CD4-positive, alpha-beta memory T cell (primary cell): ENCODE results near the gene DAGLA. TPM values are rescaled to one million over a fixed set of nuclear protein-coding genes. Genes with fewer than 3 reads are reported as not detected.
A peak's percentile ranks its signal among the peaks of the same experiment; 100 is the strongest.

Source experiments
- CTCF ChIA-PET: fragments of 350-600 bp; sonication (Branson Sonifier 250); formaldehyde crosslinking; loops from one replicate; lab custom pipeline; 2021; ENCODE audit warnings: inconsistent platforms; ENCODE audit not compliant: partially characterized antibody; lab: Charles Lee
- POLR2A ChIA-PET: fragments of 350-600 bp; sonication (Branson Sonifier 250); formaldehyde crosslinking; loops from one replicate; lab custom pipeline; 2021; ENCODE audit not compliant: partially characterized antibody; lab: Charles Lee
- DNase-seq, 5 donors: peaks; one replicate each; pipeline versions ENCODE4 v3.0.0 to v3.0.0-alpha.2; 2020 to 2022; ENCODE audit warnings: mixed read lengths in 1 of 5
- H3K27ac ChIP-seq: one replicate; pipeline ENCODE4 v1.7.0; 2013; ENCODE audit warnings: low read depth, low read length
- H3K27me3 ChIP-seq: 2 replicates; pipeline ENCODE4 v1.7.0; 2013; ENCODE audit warnings: mild to moderate bottlenecking, low read length, moderate library complexity; ENCODE audit not compliant: insufficient read depth
- H3K36me3 ChIP-seq: 2 replicates; pipeline ENCODE4 v1.7.0; 2013; ENCODE audit warnings: mild to moderate bottlenecking, low read length, moderate library complexity; ENCODE audit not compliant: insufficient read depth
- H3K4me1 ChIP-seq: 2 replicates; pipeline ENCODE4 v1.7.0; 2013; ENCODE audit warnings: mild to moderate bottlenecking, low read length, moderate library complexity; ENCODE audit not compliant: insufficient read depth
- H3K4me3 ChIP-seq, 2 donors: one replicate each; pipeline ENCODE4 v1.7.0; 2013; ENCODE audit warnings: low read length in 2 of 2, mild to moderate bottlenecking in 1 of 2
- H3K9me3 ChIP-seq, 2 donors: one replicate each; pipeline ENCODE4 v1.7.0; 2013; ENCODE audit warnings: low read length in 2 of 2, control low read depth in 1 of 2; ENCODE audit not compliant: control insufficient read depth in 1 of 2
- H3K27ac Mint-ChIP-seq, 7 donors: one replicate each; pipeline ENCODE4 v1.8.0; 2020 to 2021; ENCODE audit warnings: mixed read lengths in 7 of 7, mild to moderate bottlenecking in 6 of 7, inconsistent platforms in 3 of 7, moderate library complexity in 3 of 7
- H3K27me3 Mint-ChIP-seq, 2 donors: one replicate each; pipeline ENCODE4 v1.8.0; 2020 to 2021; ENCODE audit warnings: mixed read lengths in 2 of 2
- H3K36me3 Mint-ChIP-seq, 2 donors: one replicate each; pipeline ENCODE4 v1.8.0; 2020 to 2021; ENCODE audit warnings: mixed read lengths in 2 of 2, inconsistent platforms in 1 of 2, mild to moderate bottlenecking in 1 of 2
- H3K4me1 Mint-ChIP-seq, 4 donors: one replicate each; pipeline ENCODE4 v1.8.0; 2020 to 2021; ENCODE audit warnings: mixed read lengths in 4 of 4, mild to moderate bottlenecking in 1 of 4
- H3K4me3 Mint-ChIP-seq, 8 donors: one replicate each; pipeline ENCODE4 v1.8.0; 2020 to 2021; ENCODE audit warnings: mixed read lengths in 8 of 8, mild to moderate bottlenecking in 7 of 8, moderate library complexity in 6 of 8, inconsistent platforms in 3 of 8
- H3K9me3 Mint-ChIP-seq, 8 donors: one replicate each; pipeline ENCODE4 v1.8.0; 2020 to 2021; ENCODE audit warnings: mixed read lengths in 8 of 8, mild to moderate bottlenecking in 5 of 8, inconsistent platforms in 3 of 8, moderate library complexity in 1 of 8
- intact Hi-C: fragments of 100-400 bp; cut with micrococcal nuclease; formaldehyde crosslinking; loops from one replicate; pipeline ENCODE4 v1.15.1; 2023
- polyA plus RNA-seq, 2 donors: library from polyadenylated mRNA; unstranded; fragments of 300-500 nt; fragmentation: Illumina TruSeq; gene quantifications; one replicate each; pipeline ENCODE4 v1.2.3, GENCODE V29; 2021
- total RNA-seq, 2 experiments: library from RNA; stranded (reverse); gene quantifications; one replicate each; pipeline ENCODE4 v1.2.3, GENCODE V29; 2021

The DAGLA gene
- total and polyA plus RNA-seq, 4 experiments from 2014 or later, result 0.30 to 0.52 (median 0.44) TPM; not detected in 1

DNA sequence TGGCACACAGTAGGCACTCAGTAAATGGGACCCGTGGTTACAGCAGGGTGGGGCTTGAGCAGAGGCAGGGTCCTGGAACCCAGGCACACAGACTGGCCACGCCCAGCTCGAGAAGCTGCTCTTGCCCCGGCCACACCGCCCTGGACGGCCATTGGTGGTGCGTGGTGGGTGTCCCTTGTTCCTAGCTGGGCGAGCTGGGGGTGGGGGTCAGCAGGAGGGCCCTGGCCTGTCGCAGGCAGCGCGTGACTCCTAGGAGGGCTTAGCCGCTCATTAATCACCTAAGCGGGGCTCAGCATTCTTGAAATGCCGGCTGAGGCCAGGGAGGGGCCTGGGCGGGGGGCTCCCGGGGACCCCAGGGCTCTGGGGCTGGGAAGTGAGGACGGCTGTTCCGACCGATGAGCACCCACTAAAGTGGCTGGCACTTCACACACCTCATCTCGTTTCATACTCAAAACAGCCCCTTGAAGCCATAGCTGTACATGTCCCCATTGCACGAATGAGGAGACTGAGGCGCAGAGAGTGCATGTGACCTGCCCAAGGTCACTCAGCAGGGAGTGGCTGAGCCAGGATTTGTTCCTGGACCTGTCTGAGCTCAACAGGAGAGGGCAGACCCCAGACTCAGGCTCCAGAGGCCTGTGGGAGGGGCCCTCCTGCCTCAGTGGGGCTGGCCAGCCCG, 83.9 kb downstream of the DAGLA start:
- H3K4me3 Mint-ChIP-seq, result no peak overlapping the region
- CTCF ChIA-PET, result interaction anchor here (1.0 kb wide), 1 partner anchor 10 kb away, joined by 3 read pairs; no protein-coding TSS in a partner anchor

DNA sequence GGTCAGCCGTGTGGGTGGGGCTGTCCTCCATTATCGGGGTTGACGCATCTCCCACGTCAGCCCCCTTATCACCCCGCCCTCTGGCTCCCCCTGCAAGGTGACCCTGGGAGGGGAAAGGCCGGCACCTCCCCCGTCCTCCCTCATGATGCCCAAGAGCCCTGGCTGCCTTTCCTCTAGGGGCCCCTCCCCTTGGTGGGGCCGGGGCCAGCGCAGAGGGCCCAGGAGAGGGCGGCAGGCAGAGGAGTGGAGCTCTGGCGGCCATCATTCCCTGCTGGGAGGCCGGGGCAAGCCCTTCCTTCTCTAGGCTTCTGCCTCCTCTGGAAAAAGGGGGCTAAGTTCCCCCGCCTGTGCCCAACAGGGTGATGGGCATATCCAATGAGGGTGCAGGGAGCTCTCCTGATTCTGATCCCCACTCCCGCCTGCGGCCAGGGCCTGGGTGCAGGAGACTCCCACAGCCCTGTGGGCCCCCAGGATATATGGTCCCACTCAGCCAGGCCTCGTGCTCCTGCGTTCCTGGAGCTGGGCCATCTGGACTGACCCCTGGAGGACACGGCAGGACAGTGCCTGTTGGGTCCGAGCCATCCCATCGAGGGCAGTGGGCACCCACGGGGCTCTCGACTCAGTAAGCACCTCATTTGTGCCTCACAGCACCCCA, 84.5 kb downstream of the DAGLA start:
- DNase-seq, result no peak
- Mint-ChIP-seq H3K36me3 (no peaks in the 10 kb centered on the region), H3K9me3 (peaks cover 0 to 2% (median 0%) of the 10 kb centered on the region in 8 donors), H3K27ac (no peak overlapping the region), H3K4me1 (no peaks in the 10 kb centered on the region), H3K27me3 (peaks cover 2 to 5% of the 10 kb centered on the region in 2 donors), H3K4me3 (no peak overlapping the region)
- H3K27ac ChIP-seq, result no peak overlapping the region
- intact Hi-C loops, result no loop called here
- ChIA-PET POLR2A (interaction anchor here (0.6 kb wide), 1 partner anchor 21 kb away, joined by 3 read pairs; no protein-coding TSS in a partner anchor), CTCF (interaction anchor here (1.0 to 1.1 kb wide), 3 partner anchors 10 to 31 kb away, joined by 3 to 4 read pairs (median 3); no protein-coding TSS in a partner anchor)
- H3K4me1 ChIP-seq, result no peaks in the 10 kb centered on the region
- H3K36me3 ChIP-seq, result no peaks in the 10 kb centered on the region
- H3K27me3 ChIP-seq, result no peaks in the 10 kb centered on the region
- no peaks in the 10 kb centered on the region for H3K9me3 ChIP-seq
- no peak overlapping the region for H3K4me3 ChIP-seq

More for the DNA sequence above, 83.9 kb downstream of the DAGLA start:
- Histone ChIP-seq H3K9me3 (no peaks in the 10 kb centered on the region), H3K4me1 (no peaks in the 10 kb centered on the region), H3K4me3 (no peak overlapping the region), H3K27ac (no peak overlapping the region), H3K27me3 (no peaks in the 10 kb centered on the region), H3K36me3 (no peaks in the 10 kb centered on the region)
- Mint-ChIP-seq H3K4me1 (no peaks in the 10 kb centered on the region), H3K9me3 (peaks cover 0 to 2% (median 0%) of the 10 kb centered on the region in 8 donors), H3K27ac (no peak overlapping the region), H3K27me3 (peaks cover 2 to 5% of the 10 kb centered on the region in 2 donors), H3K36me3 (no peaks in the 10 kb centered on the region)
- DNase-seq, result no peak
- POLR2A ChIA-PET, result interaction anchor here (0.6 kb wide), 1 partner anchor 22 kb away, joined by 3 read pairs; no protein-coding TSS in a partner anchor
- intact Hi-C loops, result no loop called here

DNA sequence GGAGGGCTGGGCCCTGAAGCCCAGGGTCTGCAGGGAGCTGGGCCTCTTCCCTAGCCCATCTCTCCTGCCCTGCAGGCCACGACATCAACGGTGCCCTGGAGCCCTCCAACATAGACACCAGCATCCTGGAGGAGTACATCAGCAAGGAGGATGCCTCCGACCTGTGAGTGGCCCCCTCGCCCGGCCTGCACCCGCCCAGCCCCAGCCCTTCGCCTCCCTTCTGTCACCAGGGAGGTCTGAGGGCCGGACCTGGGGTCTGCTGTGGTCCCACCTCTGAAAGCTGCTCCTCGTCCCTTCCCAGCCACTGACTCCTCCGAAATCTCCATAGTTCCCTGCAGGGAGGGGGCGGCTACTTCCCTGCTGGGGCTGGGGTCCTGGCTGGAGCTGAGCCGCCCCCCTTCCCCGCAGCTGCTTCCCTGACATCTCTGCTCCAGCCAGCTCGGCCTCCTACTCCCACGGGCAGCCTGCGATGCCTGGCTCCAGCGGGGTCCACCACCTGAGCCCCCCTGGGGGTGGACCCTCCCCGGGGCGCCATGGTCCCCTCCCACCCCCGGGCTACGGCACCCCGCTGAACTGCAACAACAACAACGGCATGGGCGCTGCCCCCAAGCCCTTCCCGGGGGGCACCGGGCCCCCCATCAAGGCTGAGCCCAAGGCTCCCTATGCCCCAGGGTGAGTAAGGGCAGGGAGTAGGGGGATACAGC, 85.5 kb downstream of the DAGLA start:
- H3K27me3 Mint-ChIP-seq, result peaks cover 2 to 5% of the 10 kb centered on the region in 2 donors
- no peaks in the 10 kb centered on the region for H3K4me1 Mint-ChIP-seq
- intact Hi-C loops, result no loop called here
- Histone ChIP-seq H3K27me3 (no peaks in the 10 kb centered on the region), H3K36me3 (no peaks in the 10 kb centered on the region), H3K9me3 (no peaks in the 10 kb centered on the region), H3K4me3 (no peak overlapping the region), H3K27ac (no peak overlapping the region), H3K4me1 (no peaks in the 10 kb centered on the region)
- ChIA-PET POLR2A (no interaction called here), CTCF (interaction anchor here (1.0 to 1.1 kb wide), 2 partner anchors 14 to 32 kb away, joined by 3 to 4 read pairs; no protein-coding TSS in a partner anchor)
- no peaks in the 10 kb centered on the region for H3K36me3 Mint-ChIP-seq
- H3K9me3 Mint-ChIP-seq, result peaks cover 0 to 2% (median 0%) of the 10 kb centered on the region in 8 donors
- peak overlapping the region in 2 of 7 donors; percentile 18 to 53 for H3K27ac Mint-ChIP-seq
- DNase-seq, result no peak
- H3K4me3 Mint-ChIP-seq, result no peak overlapping the region

DNA sequence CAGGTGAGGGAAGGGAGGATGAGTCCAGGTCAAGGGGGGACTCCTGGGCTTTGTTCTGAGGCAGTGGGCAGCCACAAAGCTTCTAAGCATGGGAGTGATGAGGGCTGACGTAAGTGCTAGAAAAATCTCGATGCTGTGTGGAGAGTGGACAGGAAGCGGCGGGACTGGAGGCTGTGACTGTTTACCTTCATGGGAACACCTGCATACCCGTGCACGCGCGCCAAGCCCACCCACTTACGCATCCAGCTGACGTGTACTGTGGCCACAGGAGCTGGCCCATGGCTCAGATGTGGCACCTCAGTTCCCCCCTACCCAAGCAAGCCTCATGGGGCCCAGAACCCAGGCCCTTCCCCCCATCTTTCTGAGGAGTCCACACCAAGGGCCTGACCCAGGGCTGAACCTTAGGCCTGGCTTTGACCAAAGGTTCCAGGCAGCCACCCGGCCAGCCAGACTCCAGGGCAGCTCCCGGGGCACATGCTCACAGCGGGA, 86.2 kb downstream of the DAGLA start:
- H3K36me3 ChIP-seq, result no peaks in the 10 kb centered on the region
- intact Hi-C loops, result no loop called here
- Mint-ChIP-seq H3K27ac (peak overlapping the region in 1 of 7 donors; percentile 53), H3K27me3 (peaks cover 2 to 5% of the 10 kb centered on the region in 2 donors), H3K4me1 (peaks cover 0 to 5% (median 3%) of the 10 kb centered on the region in 4 donors), H3K4me3 (no peak overlapping the region), H3K9me3 (peaks cover 0 to 2% (median 0%) of the 10 kb centered on the region in 8 donors), H3K36me3 (no peaks in the 10 kb centered on the region)
- H3K4me1 ChIP-seq, result no peaks in the 10 kb centered on the region
- H3K9me3 ChIP-seq, result no peaks in the 10 kb centered on the region
- POLR2A ChIA-PET, result no interaction called here
- no peak overlapping the region for H3K27ac ChIP-seq
- CTCF ChIA-PET, result no interaction called here
- DNase-seq, result no peak
- no peak overlapping the region for H3K4me3 ChIP-seq
- H3K27me3 ChIP-seq, result no peaks in the 10 kb centered on the region

DNA sequence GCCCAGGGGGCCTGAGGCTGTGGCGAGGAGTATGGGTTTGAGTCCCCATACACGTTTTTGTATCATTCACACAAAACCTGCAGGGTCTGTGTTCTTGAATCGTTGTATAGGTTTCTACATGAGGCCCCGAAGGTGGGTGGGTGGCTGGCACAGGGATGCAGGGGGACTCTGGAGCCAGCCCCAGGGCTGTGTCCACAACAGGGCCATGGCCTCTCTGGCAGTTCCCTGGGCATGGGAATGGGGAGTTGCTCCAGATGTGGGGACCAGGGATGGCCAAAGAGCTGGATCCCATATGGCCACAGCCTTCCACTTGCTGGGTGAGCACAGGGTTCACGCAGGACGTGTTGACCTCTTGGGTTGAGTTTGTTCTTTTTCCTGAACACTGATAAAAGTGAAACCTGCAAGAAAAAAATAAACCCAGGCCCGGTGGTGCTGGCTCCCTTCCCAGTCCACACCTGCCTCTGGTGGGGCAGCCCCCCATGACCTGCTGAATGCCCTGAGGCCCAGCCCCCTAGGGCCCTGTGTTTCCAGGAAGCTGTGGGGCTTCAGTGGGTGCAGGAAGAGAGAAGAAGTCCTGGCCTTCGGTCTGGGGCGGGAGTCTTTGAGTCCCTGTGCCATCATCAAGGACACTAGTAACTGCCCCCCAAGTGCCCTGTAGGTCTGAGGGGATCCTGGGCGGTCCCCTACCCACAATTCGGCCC, 88.3 kb downstream of the DAGLA start:
- no peaks in the 10 kb centered on the region for H3K36me3 Mint-ChIP-seq
- peak overlapping the region in 1 of 7 donors; percentile 42 for H3K27ac Mint-ChIP-seq
- H3K4me3 Mint-ChIP-seq, result no peak overlapping the region
- ChIA-PET POLR2A (no interaction called here), CTCF (no interaction called here)
- intact Hi-C loops, result no loop called here
- H3K4me1 Mint-ChIP-seq, result peaks cover 3 to 18% (median 4%) of the 10 kb centered on the region in 4 donors
- Histone ChIP-seq H3K9me3 (no peaks in the 10 kb centered on the region), H3K4me1 (peaks cover 8% of the 10 kb centered on the region), H3K27ac (no peak overlapping the region), H3K27me3 (no peaks in the 10 kb centered on the region), H3K36me3 (no peaks in the 10 kb centered on the region), H3K4me3 (no peak overlapping the region)
- peaks cover 0 to 2% (median 0%) of the 10 kb centered on the region in 8 donors for H3K9me3 Mint-ChIP-seq
- H3K27me3 Mint-ChIP-seq, result no peaks in the 10 kb centered on the region
- no peak for DNase-seq

DNA sequence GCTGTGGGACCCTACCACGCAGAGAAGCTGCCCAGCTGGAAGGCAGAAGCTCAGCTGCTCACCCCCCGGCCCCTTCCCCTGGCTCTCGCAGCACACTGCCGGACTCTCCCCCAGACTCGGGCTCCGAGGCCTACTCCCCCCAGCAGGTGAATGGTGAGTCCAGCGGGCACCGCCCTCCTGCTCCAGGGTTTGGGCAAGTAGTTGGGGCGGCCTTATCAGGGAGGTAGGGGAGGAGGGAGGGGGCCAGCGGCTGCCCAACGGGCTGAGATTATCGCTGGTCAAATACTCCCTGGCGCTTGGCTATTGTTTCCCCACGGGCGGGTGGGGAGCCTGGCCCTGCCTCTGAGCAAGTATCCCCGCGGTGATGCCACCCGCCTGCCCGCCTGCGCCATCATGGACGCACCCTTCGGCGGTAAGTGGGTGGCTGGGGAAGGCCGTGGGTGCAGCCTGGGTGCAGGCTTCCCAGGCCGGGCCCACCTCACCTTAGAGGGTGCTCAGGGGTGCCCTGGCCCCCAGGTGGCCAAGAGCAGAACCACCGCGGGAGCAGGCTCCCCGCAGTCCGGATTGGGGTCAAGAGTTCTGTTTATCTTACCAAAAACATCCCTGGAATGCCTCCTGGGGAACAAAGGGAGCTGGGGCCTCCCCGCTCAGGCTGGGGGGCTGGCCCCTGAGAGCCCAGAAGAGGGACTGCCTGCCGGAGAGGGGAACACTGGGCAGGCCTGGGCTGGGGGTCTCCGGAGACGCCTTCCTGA, 89.2 kb downstream of the DAGLA start:
- Histone ChIP-seq H3K9me3 (no peaks in the 10 kb centered on the region), H3K4me1 (peaks cover 8% of the 10 kb centered on the region), H3K27me3 (no peaks in the 10 kb centered on the region), H3K4me3 (no peak overlapping the region), H3K27ac (no peak overlapping the region), H3K36me3 (no peaks in the 10 kb centered on the region)
- Mint-ChIP-seq H3K9me3 (peaks cover 0 to 2% (median 0%) of the 10 kb centered on the region in 8 donors), H3K27me3 (no peaks in the 10 kb centered on the region), H3K36me3 (no peaks in the 10 kb centered on the region), H3K27ac (no peak overlapping the region), H3K4me3 (no peak overlapping the region), H3K4me1 (peaks cover 3 to 18% (median 4%) of the 10 kb centered on the region in 4 donors)
- DNase-seq, result no peak
- ChIA-PET POLR2A (no interaction called here), CTCF (no interaction called here)
- intact Hi-C loops, result no loop called here
